ENCODE data around the gene REXO1. TPM values are rescaled to one million over a fixed set of nuclear protein-coding genes. Genes with fewer than 3 reads are reported as not detected.

The REXO1 gene
- polyA plus RNA-seq, 1 donor from 2014 or later, result 13.7 TPM

DNA sequence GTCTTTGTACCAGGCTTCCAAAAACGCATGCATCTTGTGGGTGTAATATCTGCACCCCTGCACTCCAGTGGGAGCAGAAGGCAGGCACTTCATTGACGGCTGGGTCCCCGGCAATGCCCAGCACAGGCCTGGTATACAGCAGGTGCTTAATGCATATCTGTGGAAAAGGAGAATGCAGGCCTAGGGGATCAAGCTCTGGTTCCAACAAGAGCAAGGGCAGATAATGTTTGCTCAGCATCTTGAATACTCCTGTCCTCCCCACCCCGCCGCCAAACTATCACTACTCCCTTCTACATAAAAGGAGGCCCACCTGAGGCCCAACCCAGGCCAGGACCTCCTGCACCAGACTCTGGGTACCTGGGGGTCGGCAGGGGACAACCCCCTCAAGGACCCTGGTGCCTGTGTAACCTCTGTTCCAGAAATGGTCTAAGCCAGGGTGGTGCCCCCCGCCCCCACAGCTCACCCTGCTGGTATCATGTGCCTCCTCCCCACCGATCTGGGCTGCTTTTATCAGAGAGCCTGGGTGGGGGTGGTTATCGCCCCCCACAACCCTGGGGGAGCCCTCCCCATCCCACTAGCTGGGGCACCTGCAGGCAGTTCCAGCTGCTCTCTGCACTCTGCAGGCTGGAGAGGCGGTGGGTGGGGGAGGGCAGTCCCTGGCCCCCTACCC is 10.3 kb upstream of the REXO1 start:
- Mint-ChIP-seq H3K4me1 (peaks cover 14 to 21% (median 19%) of the 10 kb centered on the region in 3 donors), H3K36me3 (no peaks in the 10 kb centered on the region), H3K27ac (peak overlapping the region; percentile 78 to 94 (median 90)), H3K4me3 (peak overlapping the region in 3 of 4 donors; percentile 21 to 75 (median 66)), H3K9me3 (no peaks in the 10 kb centered on the region), H3K27me3 (no peaks in the 10 kb centered on the region)

DNA sequence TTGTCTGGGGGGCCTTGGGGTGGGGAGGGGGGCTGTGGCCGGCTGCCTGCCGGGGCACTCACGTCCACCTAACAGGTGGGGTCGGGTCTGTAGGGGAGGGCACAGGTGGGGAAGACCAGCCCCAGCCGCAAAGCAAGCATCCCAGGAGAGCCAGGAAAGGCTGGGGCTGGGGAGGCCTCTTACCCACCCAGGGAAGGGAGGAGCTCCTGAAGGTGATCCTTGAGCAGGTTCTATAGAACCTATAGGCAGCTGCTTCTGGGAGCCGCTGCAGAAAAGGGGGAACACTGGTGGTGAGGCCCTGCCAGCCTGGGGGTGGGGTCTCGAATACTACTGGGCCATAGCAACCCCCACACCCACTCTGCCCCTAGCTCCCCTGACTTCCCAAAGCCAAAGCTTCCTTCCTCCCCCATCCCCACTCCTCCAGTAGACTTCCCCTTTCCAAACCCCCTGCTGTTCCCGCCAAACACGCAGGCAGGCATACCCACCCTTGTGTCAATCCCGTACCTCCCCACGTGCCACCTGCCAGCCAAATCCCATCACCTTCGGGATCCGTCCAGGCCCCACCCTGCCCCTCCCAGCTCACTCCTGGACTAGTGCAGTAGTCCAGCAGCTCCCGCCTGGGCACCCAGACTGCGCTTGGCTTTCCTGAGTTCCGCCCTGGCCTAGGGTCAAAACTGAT is 9.5 kb upstream of the REXO1 start:
- Mint-ChIP-seq H3K4me3 (peak overlapping the region; percentile 68 to 90 (median 72)), H3K27ac (peak overlapping the region; percentile 83 to 94 (median 88)), H3K9me3 (no peaks in the 10 kb centered on the region), H3K4me1 (peaks cover 17 to 25% (median 25%) of the 10 kb centered on the region in 3 donors), H3K36me3 (peaks cover 2% of the 10 kb centered on the region), H3K27me3 (no peaks in the 10 kb centered on the region)

DNA sequence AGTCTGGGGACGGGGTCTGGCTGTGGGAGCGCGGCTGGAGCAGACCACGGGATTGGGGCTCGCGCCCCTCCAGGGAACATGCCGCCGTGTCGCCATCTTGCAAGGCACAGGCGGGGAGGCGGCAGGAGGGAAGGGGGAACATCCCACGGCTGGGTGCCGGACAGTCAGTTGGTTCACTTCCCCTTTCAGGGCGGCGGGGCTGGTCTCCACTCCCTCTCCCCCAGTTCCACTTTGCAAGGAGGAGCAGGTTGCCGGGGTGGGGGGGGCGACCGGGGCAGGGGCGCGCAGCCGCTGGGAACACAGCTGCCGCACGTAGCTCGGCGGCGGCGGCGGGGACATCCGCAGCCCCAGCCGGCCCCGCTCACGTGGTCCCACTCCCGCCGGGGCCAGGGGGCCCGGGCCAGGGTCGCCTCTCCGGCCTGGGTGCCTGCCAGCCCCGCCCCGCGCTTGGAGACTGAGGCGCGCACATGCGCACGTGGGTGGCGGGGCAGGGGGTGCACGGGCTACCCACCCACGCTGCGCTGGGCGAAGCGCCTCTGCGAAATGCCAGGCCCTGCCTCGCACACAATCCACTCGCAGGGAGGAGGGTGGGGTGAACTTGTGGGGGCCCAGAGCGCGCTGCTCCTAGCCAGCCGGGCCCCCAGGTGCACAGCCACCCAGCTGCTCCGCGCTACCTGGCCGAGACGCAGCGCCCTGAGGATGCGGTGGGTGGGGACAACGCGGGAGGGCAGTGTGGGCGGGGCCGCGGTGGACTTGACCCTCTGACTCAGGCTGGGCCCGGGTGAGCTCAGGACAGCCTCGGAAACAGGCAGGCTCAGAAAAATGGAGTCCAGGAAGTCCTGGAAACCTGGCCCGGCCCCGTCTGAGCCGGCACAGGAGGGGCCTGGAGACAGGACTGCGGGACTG is 8.7 kb upstream of the REXO1 start:
- Mint-ChIP-seq H3K9me3 (no peaks in the 10 kb centered on the region), H3K4me3 (peak overlapping the region; percentile 81 to 92 (median 88)), H3K27me3 (no peaks in the 10 kb centered on the region), H3K27ac (peak overlapping the region; percentile 93 to 96 (median 94)), H3K4me1 (peaks cover 13 to 25% (median 25%) of the 10 kb centered on the region in 3 donors), H3K36me3 (peaks cover 2% of the 10 kb centered on the region)

DNA sequence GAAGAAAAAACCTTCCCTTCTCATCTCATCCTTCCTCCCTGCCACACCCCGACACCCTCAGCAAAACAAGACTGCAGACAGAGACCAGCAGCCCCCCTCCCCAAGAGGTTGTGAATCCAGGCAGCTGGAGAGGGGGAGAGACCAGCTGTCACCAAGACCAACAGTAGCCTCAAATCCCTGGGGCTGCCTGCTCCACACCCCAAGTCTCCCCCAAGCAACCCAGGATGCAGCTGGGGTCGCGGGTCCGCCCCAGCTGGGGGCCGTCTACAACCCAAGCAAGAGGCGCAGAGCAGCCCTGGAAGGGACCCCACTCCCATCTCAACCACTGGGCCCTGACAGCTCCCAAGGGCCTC is 8.0 kb upstream of the REXO1 start:
- H3K27me3 Mint-ChIP-seq, result no peaks in the 10 kb centered on the region
- H3K36me3 Mint-ChIP-seq, result peaks cover 2% of the 10 kb centered on the region
- no peaks in the 10 kb centered on the region for H3K9me3 Mint-ChIP-seq
- peaks cover 8 to 23% (median 21%) of the 10 kb centered on the region in 3 donors for H3K4me1 Mint-ChIP-seq
- H3K4me3 Mint-ChIP-seq, result peak overlapping the region; percentile 81 to 92 (median 88)
- H3K27ac Mint-ChIP-seq, result peak overlapping the region; percentile 93 to 96 (median 94)

GRCh38 chr19:1855828-1856255 is 7.6 kb upstream of the REXO1 start:
- Mint-ChIP-seq H3K27me3 (no peaks in the 10 kb centered on the region), H3K9me3 (no peaks in the 10 kb centered on the region), H3K36me3 (peaks cover 2% of the 10 kb centered on the region), H3K27ac (peak overlapping the region; percentile 93 to 96 (median 94)), H3K4me3 (peak overlapping the region; percentile 81 to 92 (median 88)), H3K4me1 (peaks cover 8 to 23% (median 17%) of the 10 kb centered on the region in 3 donors)

GRCh38 chr19:1855040-1855827 is 7.0 kb upstream of the REXO1 start:
- no peaks in the 10 kb centered on the region for H3K9me3 Mint-ChIP-seq
- H3K4me3 Mint-ChIP-seq, result peak overlapping the region; percentile 81 to 92 (median 88)
- peaks cover 2% of the 10 kb centered on the region for H3K36me3 Mint-ChIP-seq
- peak overlapping the region; percentile 93 to 96 (median 94) for H3K27ac Mint-ChIP-seq
- H3K4me1 Mint-ChIP-seq, result peaks cover 10 to 24% (median 17%) of the 10 kb centered on the region in 3 donors
- no peaks in the 10 kb centered on the region for H3K27me3 Mint-ChIP-seq

- H3K27me3 Mint-ChIP-seq, result no peaks in the 10 kb centered on the region
- peaks cover 2% of the 10 kb centered on the region for H3K36me3 Mint-ChIP-seq
- peak overlapping the region; percentile 43 to 89 (median 75) for H3K4me3 Mint-ChIP-seq
- peaks cover 15 to 26% (median 17%) of the 10 kb centered on the region in 3 donors for H3K4me1 Mint-ChIP-seq
- peak overlapping the region; percentile 86 to 96 (median 94) for H3K27ac Mint-ChIP-seq
- no peaks in the 10 kb centered on the region for H3K9me3 Mint-ChIP-seq
These were observed 6.3 kb upstream of the REXO1 start for GRCh38 chr19:1854542-1855039.

DNA sequence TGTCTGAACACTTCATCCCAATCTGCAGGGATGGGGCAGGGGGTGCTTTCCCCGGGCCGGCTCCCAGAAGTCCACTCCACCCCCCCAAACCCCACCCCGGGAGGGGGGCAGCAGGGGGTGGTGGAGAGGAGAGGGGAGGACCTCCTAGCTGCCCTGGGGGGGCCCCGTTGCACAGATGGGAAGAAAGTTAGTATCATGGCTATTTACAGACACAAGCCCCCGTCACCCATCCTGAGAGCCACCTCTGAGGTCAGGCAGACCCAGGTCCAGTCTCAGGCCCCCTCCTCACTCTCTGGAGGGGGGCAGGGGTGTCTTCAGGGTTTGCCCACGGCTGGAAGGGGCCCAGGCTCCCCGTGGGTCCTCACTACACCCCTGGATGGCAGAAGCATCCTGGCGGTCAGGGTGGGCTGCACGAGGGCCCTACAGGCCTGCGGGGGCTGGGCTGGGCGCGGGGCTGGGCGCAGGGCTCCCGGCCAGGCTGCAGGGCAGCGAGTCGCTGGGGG is 5.8 kb upstream of the REXO1 start:
- H3K4me1 Mint-ChIP-seq, result peaks cover 14 to 24% (median 15%) of the 10 kb centered on the region in 3 donors
- peak overlapping the region in 1 of 4 donors; percentile 43 for H3K4me3 Mint-ChIP-seq
- H3K36me3 Mint-ChIP-seq, result peaks cover 2% of the 10 kb centered on the region
- no peaks in the 10 kb centered on the region for H3K9me3 Mint-ChIP-seq
- H3K27ac Mint-ChIP-seq, result peak overlapping the region in 2 of 3 donors; percentile 39 to 94
- H3K27me3 Mint-ChIP-seq, result no peaks in the 10 kb centered on the region

DNA sequence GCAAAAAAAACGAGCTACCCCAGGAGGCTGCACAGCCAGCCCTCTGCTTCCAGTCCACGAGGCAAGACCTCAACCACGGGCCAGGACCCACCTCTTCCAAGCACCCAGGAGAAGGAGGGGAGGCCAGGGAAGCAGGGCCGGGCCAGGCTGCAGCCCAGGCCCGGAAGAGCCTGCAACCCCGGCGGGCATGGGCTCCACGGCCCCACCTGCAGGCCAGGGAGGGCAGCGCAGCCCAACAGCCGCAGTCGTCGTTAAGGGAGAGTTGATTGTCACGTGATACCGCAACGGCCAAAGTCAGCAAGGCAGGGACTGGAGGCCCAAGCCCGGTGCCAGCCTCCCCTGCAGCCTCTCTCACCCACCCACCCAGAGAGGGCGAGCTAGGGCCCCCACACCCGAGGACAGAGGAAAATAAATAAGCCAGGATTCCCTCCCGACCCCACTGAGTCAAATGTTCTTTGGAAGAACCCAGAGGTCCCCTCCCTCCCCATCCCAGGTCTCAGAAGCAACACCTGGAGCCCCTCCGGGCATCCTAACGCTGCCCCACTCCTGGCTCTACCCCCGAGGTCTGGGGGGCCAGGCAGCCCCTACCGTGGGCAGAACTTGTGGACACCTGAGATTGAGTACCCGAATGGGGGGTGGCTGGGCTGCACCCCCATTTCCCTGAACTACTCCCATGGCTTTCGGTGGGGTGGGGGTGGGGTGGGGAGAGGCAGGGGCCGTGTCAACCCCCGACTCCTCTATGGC is 5.2 kb upstream of the REXO1 start:
- H3K4me3 Mint-ChIP-seq, result peak overlapping the region; percentile 53 to 93 (median 88)
- H3K27me3 Mint-ChIP-seq, result no peaks in the 10 kb centered on the region
- peak overlapping the region; percentile 88 to 97 (median 95) for H3K27ac Mint-ChIP-seq
- peaks cover 14 to 24% (median 20%) of the 10 kb centered on the region in 3 donors for H3K4me1 Mint-ChIP-seq
- H3K36me3 Mint-ChIP-seq, result peaks cover 2% of the 10 kb centered on the region
- H3K9me3 Mint-ChIP-seq, result no peaks in the 10 kb centered on the region

GRCh38 chr19:1852581-1853128 is 4.4 kb upstream of the REXO1 start:
- Mint-ChIP-seq H3K4me3 (peak overlapping the region in 2 of 4 donors; percentile 75 to 86), H3K27ac (peak overlapping the region in 2 of 3 donors; percentile 95 to 97), H3K4me1 (peaks cover 14 to 21% (median 20%) of the 10 kb centered on the region in 3 donors), H3K27me3 (no peaks in the 10 kb centered on the region), H3K36me3 (peaks cover 2% of the 10 kb centered on the region), H3K9me3 (no peaks in the 10 kb centered on the region)

DNA sequence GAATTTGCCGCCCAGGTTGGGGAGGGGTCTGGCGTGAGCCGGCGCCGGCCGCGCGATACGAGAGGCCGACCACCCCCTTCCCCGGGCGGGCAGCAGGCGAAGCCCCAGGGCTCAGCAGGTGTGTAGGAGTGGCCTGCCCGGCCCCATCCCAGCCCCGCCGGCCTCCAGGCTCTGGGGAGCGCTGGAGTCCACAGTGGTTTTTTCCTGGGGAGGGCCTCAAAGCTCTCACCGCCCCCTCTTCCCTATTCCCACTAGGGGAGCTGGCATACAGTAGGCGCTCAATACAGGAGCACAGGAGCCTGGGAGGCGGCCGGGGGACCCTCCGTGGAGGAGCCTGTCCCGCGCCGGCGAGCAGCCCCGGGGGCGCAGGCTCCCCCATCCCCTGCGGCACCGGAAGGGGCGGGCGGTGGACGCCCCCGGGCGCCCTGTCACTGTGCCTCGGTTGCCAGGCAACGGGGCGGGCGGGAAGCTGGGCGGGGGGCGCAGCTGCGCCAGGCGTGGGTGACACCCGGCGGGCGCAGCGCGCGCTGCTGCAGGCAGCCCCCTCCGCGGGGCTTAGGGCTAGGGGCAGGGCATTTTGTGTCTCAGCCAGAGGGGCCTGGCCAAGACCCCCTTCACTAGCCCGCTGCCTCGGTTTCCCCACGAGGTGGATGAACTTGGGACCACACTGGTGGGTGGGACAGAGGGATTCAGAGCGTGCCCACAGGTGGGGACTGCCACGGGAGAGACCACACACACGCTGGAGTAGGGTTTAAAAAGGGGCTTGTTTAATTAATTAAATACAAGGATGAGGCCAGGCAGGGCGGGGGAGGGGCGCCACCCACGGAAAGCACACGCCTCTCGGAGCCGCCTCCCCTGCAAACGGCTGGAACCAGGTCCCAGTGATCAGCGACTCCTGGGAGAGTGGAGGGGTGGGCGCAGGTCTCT is 3.6 kb upstream of the REXO1 start:
- Mint-ChIP-seq H3K27me3 (no peaks in the 10 kb centered on the region), H3K9me3 (no peaks in the 10 kb centered on the region)

More for the DNA sequence above, 3.6 kb upstream of the REXO1 start:
- peaks cover 2% of the 10 kb centered on the region for H3K36me3 Mint-ChIP-seq
- peak overlapping the region in 1 of 3 donors; percentile 97 for H3K27ac Mint-ChIP-seq
- H3K4me3 Mint-ChIP-seq, result peak overlapping the region in 2 of 4 donors; percentile 73 to 75
- peaks cover 20 to 26% (median 26%) of the 10 kb centered on the region in 3 donors for H3K4me1 Mint-ChIP-seq

All from IgD-negative memory B cell (primary cell).